HepG2 (cell line): ENCODE measurements around the gene BOLA3.

Source experiments
- BCL3 ChIP-seq: sonication (generic); formaldehyde crosslinking; IDR thresholded peaks from 2 replicates; pipeline ENCODE4 v1.5.1; 2020; ENCODE audit warnings: mild to moderate bottlenecking, missing genetic modification reagents, moderate library complexity
- BRF2 ChIP-seq: sonication (generic); formaldehyde crosslinking; IDR thresholded peaks from 2 replicates; pipeline ENCODE4 v1.8.1; 2022; ENCODE audit warnings: mild to moderate bottlenecking, missing genetic modification reagents
- DNMT3B ChIP-seq: conservative IDR thresholded peaks from 2 replicates; pipeline ENCODE4 v1.6.1; 2016; ENCODE audit warnings: missing biosample characterization, control low read depth
- HDAC1 ChIP-seq: sonication (generic); formaldehyde crosslinking; IDR thresholded peaks from 2 replicates; pipeline ENCODE4 v1.5.1; 2020; ENCODE audit warnings: mild to moderate bottlenecking, missing genetic modification reagents
- NR1H2 ChIP-seq: sonication (generic); formaldehyde crosslinking; IDR thresholded peaks from 2 replicates; pipeline ENCODE4 v1.8.1; 2022; ENCODE audit warnings: low read depth, missing genetic modification reagents, borderline replicate concordance
- POLR2G ChIP-seq: fragments of 200-400 bp; formaldehyde crosslinking; IDR thresholded peaks from 2 replicates; pipeline ENCODE4 v1.6.1; 2018; ENCODE audit warnings: mild to moderate bottlenecking, low read depth, low read length, moderate library complexity
- RFX5 ChIP-seq: IDR thresholded peaks from 2 replicates; pipeline ENCODE4 v1.6.1; 2011; ENCODE audit warnings: low read depth, low read length, improper control_type of control experiment
- SIN3A ChIP-seq: IDR thresholded peaks from 2 replicates; pipeline ENCODE4 v1.6.1; 2011; ENCODE audit warnings: low read depth, mild to moderate bottlenecking, control low read depth, low read length, borderline replicate concordance
- YY1 ChIP-seq: IDR thresholded peaks from 2 replicates; pipeline ENCODE4 v1.6.1; 2011; ENCODE audit warnings: low read length, low read depth, moderate library complexity, mild to moderate bottlenecking; ENCODE audit not compliant: insufficient read depth, insufficient replicate concordance
- ZNF510 ChIP-seq: sonication (generic); formaldehyde crosslinking; IDR thresholded peaks from 2 replicates; pipeline ENCODE4 v1.4.0; 2020; ENCODE audit warnings: low read depth, mild to moderate bottlenecking, missing genetic modification reagents
- TF ChIP-seq, protein P1 (sequence below), 2 experiments: sonication (generic) in 1 of 2; formaldehyde crosslinking in 1 of 2; IDR thresholded peaks; 2 replicates each; pipeline versions ENCODE4 v1.4.0 to v1.6.1; 2018 to 2020; ENCODE audit warnings: missing genetic modification reagents in 2 of 2, borderline replicate concordance in 1 of 2, low read depth in 1 of 2, mild to moderate bottlenecking in 1 of 2, missing biosample characterization in 1 of 2
- TF ChIP-seq, protein P2 (sequence below): sonication (generic); formaldehyde crosslinking; IDR thresholded peaks from 2 replicates; pipeline ENCODE4 v1.4.0; 2020; ENCODE audit warnings: missing genetic modification reagents
- TF ChIP-seq, protein P3 (sequence below): sonication (generic); formaldehyde crosslinking; IDR thresholded peaks from 2 replicates; pipeline ENCODE4 v1.4.0; 2020; ENCODE audit warnings: missing genetic modification reagents

- TF ChIP-seq BRF2 (no peak), DNMT3B (CRISPR knock-in tag) (no peak), SIN3A (no peak), YY1 (no peak), RFX5 (no peak), ZNF510 (no peak), HDAC1 (no peak), NR1H2 (no peak), BCL3 (CRISPR knock-in tag) (no peak), POLR2G (no peak)
- TF ChIP-seq, protein P1, sequence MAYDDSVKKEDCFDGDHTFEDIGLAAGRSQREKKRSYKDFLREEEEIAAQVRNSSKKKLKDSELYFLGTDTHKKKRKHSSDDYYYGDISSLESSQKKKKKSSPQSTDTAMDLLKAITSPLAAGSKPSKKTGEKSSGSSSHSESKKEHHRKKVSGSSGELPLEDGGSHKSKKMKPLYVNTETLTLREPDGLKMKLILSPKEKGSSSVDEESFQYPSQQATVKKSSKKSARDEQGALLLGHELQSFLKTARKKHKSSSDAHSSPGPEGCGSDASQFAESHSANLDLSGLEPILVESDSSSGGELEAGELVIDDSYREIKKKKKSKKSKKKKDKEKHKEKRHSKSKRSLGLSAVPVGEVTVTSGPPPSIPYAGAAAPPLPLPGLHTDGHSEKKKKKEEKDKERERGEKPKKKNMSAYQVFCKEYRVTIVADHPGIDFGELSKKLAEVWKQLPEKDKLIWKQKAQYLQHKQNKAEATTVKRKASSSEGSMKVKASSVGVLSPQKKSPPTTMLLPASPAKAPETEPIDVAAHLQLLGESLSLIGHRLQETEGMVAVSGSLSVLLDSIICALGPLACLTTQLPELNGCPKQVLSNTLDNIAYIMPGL (CRISPR knock-in tag; IDR thresholded peaks at IDR 0.05; ENCODE audit: borderline replicate concordance in 1 of 2, low read depth in 1 of 2), result no peak
- TF ChIP-seq, protein P2, sequence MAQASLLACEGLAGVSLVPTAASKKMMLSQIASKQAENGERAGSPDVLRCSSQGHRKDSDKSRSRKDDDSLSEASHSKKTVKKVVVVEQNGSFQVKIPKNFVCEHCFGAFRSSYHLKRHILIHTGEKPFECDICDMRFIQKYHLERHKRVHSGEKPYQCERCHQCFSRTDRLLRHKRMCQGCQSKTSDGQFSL (CRISPR knock-in tag), result no peak
- TF ChIP-seq, protein P3, sequence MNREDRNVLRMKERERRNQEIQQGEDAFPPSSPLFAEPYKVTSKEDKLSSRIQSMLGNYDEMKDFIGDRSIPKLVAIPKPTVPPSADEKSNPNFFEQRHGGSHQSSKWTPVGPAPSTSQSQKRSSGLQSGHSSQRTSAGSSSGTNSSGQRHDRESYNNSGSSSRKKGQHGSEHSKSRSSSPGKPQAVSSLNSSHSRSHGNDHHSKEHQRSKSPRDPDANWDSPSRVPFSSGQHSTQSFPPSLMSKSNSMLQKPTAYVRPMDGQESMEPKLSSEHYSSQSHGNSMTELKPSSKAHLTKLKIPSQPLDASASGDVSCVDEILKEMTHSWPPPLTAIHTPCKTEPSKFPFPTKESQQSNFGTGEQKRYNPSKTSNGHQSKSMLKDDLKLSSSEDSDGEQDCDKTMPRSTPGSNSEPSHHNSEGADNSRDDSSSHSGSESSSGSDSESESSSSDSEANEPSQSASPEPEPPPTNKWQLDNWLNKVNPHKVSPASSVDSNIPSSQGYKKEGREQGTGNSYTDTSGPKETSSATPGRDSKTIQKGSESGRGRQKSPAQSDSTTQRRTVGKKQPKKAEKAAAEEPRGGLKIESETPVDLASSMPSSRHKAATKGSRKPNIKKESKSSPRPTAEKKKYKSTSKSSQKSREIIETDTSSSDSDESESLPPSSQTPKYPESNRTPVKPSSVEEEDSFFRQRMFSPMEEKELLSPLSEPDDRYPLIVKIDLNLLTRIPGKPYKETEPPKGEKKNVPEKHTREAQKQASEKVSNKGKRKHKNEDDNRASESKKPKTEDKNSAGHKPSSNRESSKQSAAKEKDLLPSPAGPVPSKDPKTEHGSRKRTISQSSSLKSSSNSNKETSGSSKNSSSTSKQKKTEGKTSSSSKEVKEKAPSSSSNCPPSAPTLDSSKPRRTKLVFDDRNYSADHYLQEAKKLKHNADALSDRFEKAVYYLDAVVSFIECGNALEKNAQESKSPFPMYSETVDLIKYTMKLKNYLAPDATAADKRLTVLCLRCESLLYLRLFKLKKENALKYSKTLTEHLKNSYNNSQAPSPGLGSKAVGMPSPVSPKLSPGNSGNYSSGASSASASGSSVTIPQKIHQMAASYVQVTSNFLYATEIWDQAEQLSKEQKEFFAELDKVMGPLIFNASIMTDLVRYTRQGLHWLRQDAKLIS (CRISPR knock-in tag), result no peak
Measured at GRCh38 chr2:74100254-74101216, 47.2 kb downstream of the BOLA3 start.
